Measurements from ENCODE around the gene CDHR5. TPM values are rescaled to one million over a fixed set of nuclear protein-coding genes. Genes with fewer than 3 reads are reported as not detected.

CDHR5 gene
- total RNA-seq, 1 experiment from 2014 or later = not detected

GRCh38 chr11:635945-636510 is 11.3 kb upstream of the CDHR5 start:
- no peak for DNase-seq
- Histone ChIP-seq H3K4me2 (ENCODE audit: low read depth, low read length, poor library complexity, severe bottlenecking) (no peak overlapping the region), H2AFZ (ENCODE audit: low read length) (no peak overlapping the region)

GRCh38 chr11:630871-631270 is 6.1 kb upstream of the CDHR5 start:
- no peak for DNase-seq
- Histone ChIP-seq H3K9ac (ENCODE audit: low read length) (no peak overlapping the region), H3K79me2 (ENCODE audit: low read length) (no peaks in the 10 kb centered on the region), H3K36me3 (ENCODE audit: insufficient read depth, low read length) (no peaks in the 10 kb centered on the region), H3K4me2 (ENCODE audit: low read depth, low read length, poor library complexity, severe bottlenecking) (no peak overlapping the region), H3K9me3 (ENCODE audit: low read length) (no peaks in the 10 kb centered on the region), H3K4me3 (ENCODE audit: low read length) (no peak overlapping the region), H3K9me2 (replicated peaks; ENCODE audit: insufficient read depth, low read length) (no peaks in the 10 kb centered on the region), H2AFZ (ENCODE audit: low read length) (no peak overlapping the region), H3K27me3 (ENCODE audit: low read length) (no peaks in the 10 kb centered on the region), H3K27ac (ENCODE audit: low read length) (no peak overlapping the region), H3K4me1 (ENCODE audit: low read length) (no peaks in the 10 kb centered on the region), H4K20me1 (ENCODE audit: insufficient read depth, low read depth, low read length) (no peaks in the 10 kb centered on the region)

More at GRCh38 chr11:635945-636510, 11.3 kb upstream of the CDHR5 start:
- no peaks in the 10 kb centered on the region; the same call in 1 of the 2 replicates for H4K20me1 ChIP-seq (ENCODE audit: insufficient read depth, low read depth, low read length)
- H3K4me3 ChIP-seq (ENCODE audit: low read length) = no peak overlapping the region
- H3K36me3 ChIP-seq (ENCODE audit: insufficient read depth, low read length) = no peaks in the 10 kb centered on the region
- no peaks in the 10 kb centered on the region for H3K9me2 ChIP-seq (replicated peaks; ENCODE audit: insufficient read depth, low read length)
- H3K9me3 ChIP-seq (ENCODE audit: low read length) = no peaks in the 10 kb centered on the region
- no peaks in the 10 kb centered on the region for H3K27me3 ChIP-seq (ENCODE audit: low read length)
- H3K27ac ChIP-seq (ENCODE audit: low read length) = no peak overlapping the region
- no peaks in the 10 kb centered on the region for H3K79me2 ChIP-seq (ENCODE audit: low read length)
- H3K9ac ChIP-seq (ENCODE audit: low read length) = no peak overlapping the region
- no peaks in the 10 kb centered on the region for H3K4me1 ChIP-seq (ENCODE audit: low read length)

- Histone ChIP-seq H3K4me2 (ENCODE audit: low read depth, low read length, poor library complexity, severe bottlenecking) (no peak overlapping the region), H3K4me3 (ENCODE audit: low read length) (no peak overlapping the region), H3K4me1 (ENCODE audit: low read length) (no peaks in the 10 kb centered on the region), H4K20me1 (ENCODE audit: insufficient read depth, low read depth, low read length) (no peaks in the 10 kb centered on the region), H3K79me2 (ENCODE audit: low read length) (no peaks in the 10 kb centered on the region), H3K9me3 (ENCODE audit: low read length) (no peaks in the 10 kb centered on the region), H3K9ac (ENCODE audit: low read length) (no peak overlapping the region), H3K27ac (ENCODE audit: low read length) (no peak overlapping the region), H2AFZ (ENCODE audit: low read length) (no peak overlapping the region), H3K36me3 (ENCODE audit: insufficient read depth, low read length) (no peaks in the 10 kb centered on the region), H3K9me2 (replicated peaks; ENCODE audit: insufficient read depth, low read length) (no peaks in the 10 kb centered on the region), H3K27me3 (ENCODE audit: low read length) (no peaks in the 10 kb centered on the region)
- no peak for DNase-seq
These were observed 4.5 kb upstream of the CDHR5 start for GRCh38 chr11:629237-629583.

- Histone ChIP-seq H4K20me1 (ENCODE audit: insufficient read depth, low read depth, low read length) (no peaks in the 10 kb centered on the region), H3K4me3 (ENCODE audit: low read length) (no peak overlapping the region), H3K27ac (ENCODE audit: low read length) (no peak overlapping the region), H3K9me3 (ENCODE audit: low read length) (no peaks in the 10 kb centered on the region), H3K36me3 (ENCODE audit: insufficient read depth, low read length) (no peaks in the 10 kb centered on the region), H3K4me2 (ENCODE audit: low read depth, low read length, poor library complexity, severe bottlenecking) (no peak overlapping the region), H3K9me2 (replicated peaks; ENCODE audit: insufficient read depth, low read length) (no peaks in the 10 kb centered on the region), H3K9ac (ENCODE audit: low read length) (no peak overlapping the region), H3K79me2 (ENCODE audit: low read length) (no peaks in the 10 kb centered on the region), H3K4me1 (ENCODE audit: low read length) (no peaks in the 10 kb centered on the region), H3K27me3 (ENCODE audit: low read length) (no peaks in the 10 kb centered on the region), H2AFZ (ENCODE audit: low read length) (no peak overlapping the region)
- DNase-seq = no peak
These were observed 3.3 kb upstream of the CDHR5 start for GRCh38 chr11:628056-628455.

GRCh38 chr11:627308-627576 is 2.5 kb upstream of the CDHR5 start:
- Histone ChIP-seq H3K36me3 (ENCODE audit: insufficient read depth, low read length) (no peaks in the 10 kb centered on the region), H3K79me2 (ENCODE audit: low read length) (no peaks in the 10 kb centered on the region), H3K9me3 (ENCODE audit: low read length) (no peaks in the 10 kb centered on the region), H3K27me3 (ENCODE audit: low read length) (no peaks in the 10 kb centered on the region), H3K27ac (ENCODE audit: low read length) (no peak overlapping the region), H2AFZ (ENCODE audit: low read length) (no peak overlapping the region), H3K4me2 (ENCODE audit: low read depth, low read length, poor library complexity, severe bottlenecking) (no peak overlapping the region), H3K9ac (ENCODE audit: low read length) (no peak overlapping the region), H3K4me1 (ENCODE audit: low read length) (no peaks in the 10 kb centered on the region), H3K4me3 (ENCODE audit: low read length) (no peak overlapping the region), H3K9me2 (replicated peaks; ENCODE audit: insufficient read depth, low read length) (no peaks in the 10 kb centered on the region), H4K20me1 (ENCODE audit: insufficient read depth, low read depth, low read length) (no peaks in the 10 kb centered on the region)
- DNase-seq = no peak

GRCh38 chr11:626475-627307 is 1.9 kb upstream of the CDHR5 start, which contains the start of gene SCT:
TSS of gene SCT (minus strand) at chr11:627181. CDS start at chr11:627143, 38 bp downstream.
- no peak for DNase-seq
- no peaks in the 10 kb centered on the region for H4K20me1 ChIP-seq (ENCODE audit: insufficient read depth, low read depth, low read length)
- no peak within 1 kb of the TSS for H3K4me3 ChIP-seq (ENCODE audit: low read length)
- no peaks in the 10 kb centered on the region for H3K9me2 ChIP-seq (replicated peaks; ENCODE audit: insufficient read depth, low read length)
- no peaks in the 10 kb centered on the region for H3K9me3 ChIP-seq (ENCODE audit: low read length)
- H3K27ac ChIP-seq (ENCODE audit: low read length) = no peak within 1 kb of the TSS
- no peaks in the 10 kb centered on the region for H3K4me1 ChIP-seq (ENCODE audit: low read length)
- H3K9ac ChIP-seq (ENCODE audit: low read length) = no peak within 1 kb of the TSS
- no peaks in the 10 kb centered on the region for H3K36me3 ChIP-seq (ENCODE audit: insufficient read depth, low read length)
- no peaks in the 10 kb centered on the region for H3K27me3 ChIP-seq (ENCODE audit: low read length)
- no peaks in the 10 kb centered on the region for H3K79me2 ChIP-seq (ENCODE audit: low read length)
- H3K4me2 ChIP-seq (ENCODE audit: low read depth, low read length, poor library complexity, severe bottlenecking) = no peak within 1 kb of the TSS
- H2AFZ ChIP-seq (ENCODE audit: low read length) = no peak within 1 kb of the TSS

- H3K4me3 ChIP-seq (ENCODE audit: low read length) = no peak overlapping the region
- H3K27me3 ChIP-seq (ENCODE audit: low read length) = no peaks in the 10 kb centered on the region
- no peak overlapping the region for H3K9ac ChIP-seq (ENCODE audit: low read length)
These were observed 997 bp upstream of the CDHR5 start for GRCh38 chr11:625636-626268.

GRCh38 chr11:623999-624704 is 603 bp downstream of the CDHR5 start:
- H3K4me3 ChIP-seq (ENCODE audit: low read length) = no peak overlapping the region
- no peak overlapping the region for H3K27ac ChIP-seq (ENCODE audit: low read length)
- no peak overlapping the region for H3K4me2 ChIP-seq (ENCODE audit: low read depth, low read length, poor library complexity, severe bottlenecking)
- H3K9ac ChIP-seq (ENCODE audit: low read length) = no peak overlapping the region
- H3K36me3 ChIP-seq (ENCODE audit: insufficient read depth, low read length) = no peaks in the 10 kb centered on the region
- no peaks in the 10 kb centered on the region for H3K4me1 ChIP-seq (ENCODE audit: low read length)
- no peak for DNase-seq
- no peaks in the 10 kb centered on the region for H3K27me3 ChIP-seq (ENCODE audit: low read length)
- H3K9me3 ChIP-seq (ENCODE audit: low read length) = no peaks in the 10 kb centered on the region
- H3K9me2 ChIP-seq (replicated peaks; ENCODE audit: insufficient read depth, low read length) = no peaks in the 10 kb centered on the region
- no peak overlapping the region for H2AFZ ChIP-seq (ENCODE audit: low read length)
- no peaks in the 10 kb centered on the region for H4K20me1 ChIP-seq (ENCODE audit: insufficient read depth, low read depth, low read length)
- no peaks in the 10 kb centered on the region for H3K79me2 ChIP-seq (ENCODE audit: low read length)

More at GRCh38 chr11:625636-626268, 997 bp upstream of the CDHR5 start:
- Histone ChIP-seq H3K79me2 (ENCODE audit: low read length) (no peaks in the 10 kb centered on the region), H3K27ac (ENCODE audit: low read length) (no peak overlapping the region), H3K9me3 (ENCODE audit: low read length) (no peaks in the 10 kb centered on the region), H3K36me3 (ENCODE audit: insufficient read depth, low read length) (no peaks in the 10 kb centered on the region), H3K9me2 (replicated peaks; ENCODE audit: insufficient read depth, low read length) (no peaks in the 10 kb centered on the region), H3K4me1 (ENCODE audit: low read length) (no peaks in the 10 kb centered on the region), H3K4me2 (ENCODE audit: low read depth, low read length, poor library complexity, severe bottlenecking) (no peak overlapping the region), H2AFZ (ENCODE audit: low read length) (no peak overlapping the region), H4K20me1 (ENCODE audit: insufficient read depth, low read depth, low read length) (no peaks in the 10 kb centered on the region)
- no peak for DNase-seq

All from Karpas-422 (cell line).